SIG-M5 (cell line): ENCODE measurements around the gene HLA-C.
A peak's percentile ranks its signal among the peaks of the same experiment; 100 is the strongest.
"Not testable (repeated sequence)": the region's sequence is repeated elsewhere in the genome, so short reads cannot be mapped to it uniquely, and the experiment has no call there.

Experiments used
- DNase-seq: peaks from one replicate; lab custom pipeline; 2025; lab: John Stamatoyannopoulos, UW

Gene HLA-C

GRCh38 chr6:31271641-31272357, at the start of gene HLA-C:
HLA-C (minus strand) TSS chr6:31272092; CDS start chr6:31272071, 21 bp downstream.
- peak; percentile 70 for DNase-seq

GRCh38 chr6:31321005-31321707, 49.3 kb upstream of the HLA-C start:
- DNase-seq: no peak

- no peak for DNase-seq
Observed at GRCh38 chr6:31317036-31317435, 45.1 kb upstream of the HLA-C start.

- DNase-seq: no peak
Observed at GRCh38 chr6:31309641-31310040, 37.7 kb upstream of the HLA-C start.

GRCh38 chr6:31308845-31309175, 36.9 kb upstream of the HLA-C start:
- DNase-seq: no peak

GRCh38 chr6:31308050-31308844, 36.4 kb upstream of the HLA-C start:
- DNase-seq: no peak

- DNase-seq: no peak
Observed at GRCh38 chr6:31307669-31308049, 35.8 kb upstream of the HLA-C start.

- no peak for DNase-seq
Observed at GRCh38 chr6:31305703-31306219, 33.9 kb upstream of the HLA-C start.

GRCh38 chr6:31304683-31305082, 32.8 kb upstream of the HLA-C start:
- DNase-seq: no peak

- DNase-seq: no peak
Observed at GRCh38 chr6:31300797-31301196, 28.9 kb upstream of the HLA-C start.

GRCh38 chr6:31299947-31300346, 28.1 kb upstream of the HLA-C start:
- DNase-seq: no peak

- DNase-seq: no peak
Observed at GRCh38 chr6:31299511-31299910, 27.6 kb upstream of the HLA-C start.

GRCh38 chr6:31294056-31294455, 22.2 kb upstream of the HLA-C start:
- DNase-seq: no peak

- no peak for DNase-seq
Observed at GRCh38 chr6:31293343-31293742, 21.5 kb upstream of the HLA-C start.

GRCh38 chr6:31289788-31290187, 17.9 kb upstream of the HLA-C start:
- no peak for DNase-seq

- DNase-seq: no peak
Observed at GRCh38 chr6:31287619-31288018, 15.7 kb upstream of the HLA-C start.

GRCh38 chr6:31285982-31286381, 14.1 kb upstream of the HLA-C start:
- no peak for DNase-seq

GRCh38 chr6:31285486-31285885, 13.6 kb upstream of the HLA-C start:
- DNase-seq: no peak

- not testable (repeated sequence) for DNase-seq
Observed at GRCh38 chr6:31279647-31280046, 7.8 kb upstream of the HLA-C start.

GRCh38 chr6:31272836-31273626, 1.1 kb upstream of the HLA-C start:
- no peak for DNase-seq

GRCh38 chr6:31272436-31272835, 544 bp upstream of the HLA-C start:
- DNase-seq: no peak
